ENCODE results near the gene COL19A1. TPM values are rescaled to one million over a fixed set of nuclear protein-coding genes. Genes with fewer than 3 reads are reported as not detected.

Gene COL19A1
- total RNA-seq, 1 donor from 2014 or later = under 0.01 TPM

DNA sequence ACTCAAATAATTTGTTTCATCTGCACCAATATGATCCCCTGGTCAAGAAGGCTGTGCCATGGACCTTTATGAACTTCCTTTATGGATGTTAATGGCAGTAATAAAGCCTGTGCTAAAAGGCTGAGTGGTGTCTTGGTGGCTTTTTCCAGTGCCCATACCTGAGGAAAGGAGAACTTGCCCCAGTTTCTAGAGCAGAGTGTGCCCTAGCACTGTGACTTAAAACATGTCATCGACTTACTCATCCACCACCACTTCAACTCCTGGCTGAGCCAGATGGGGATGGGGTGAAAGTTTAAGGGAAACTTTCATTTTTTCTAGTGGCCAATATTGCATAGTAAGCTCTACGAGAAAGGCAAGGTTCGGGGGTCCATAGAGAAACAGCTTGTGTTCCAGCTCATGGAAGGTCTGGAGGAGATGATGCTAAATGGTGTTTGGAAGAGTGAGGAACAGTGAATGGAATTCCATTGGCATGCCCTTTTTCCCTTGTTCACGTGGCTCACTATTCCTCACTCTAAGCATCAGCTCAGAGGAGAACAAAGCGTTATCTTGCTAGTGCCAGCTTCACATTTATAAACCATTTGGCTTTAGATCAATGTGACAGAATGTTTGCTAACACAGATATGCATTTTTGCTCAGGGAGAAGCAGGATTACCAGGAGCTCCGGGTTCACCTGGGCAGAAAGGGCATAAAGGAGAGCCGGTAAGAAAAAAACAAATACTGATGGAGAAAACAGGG lies 71.2 kb downstream of the COL19A1 start:
- no peak overlapping the region for H3K4me3 ChIP-seq (ENCODE audit: low read depth, low read length)
- TF ChIP-seq, protein P1, sequence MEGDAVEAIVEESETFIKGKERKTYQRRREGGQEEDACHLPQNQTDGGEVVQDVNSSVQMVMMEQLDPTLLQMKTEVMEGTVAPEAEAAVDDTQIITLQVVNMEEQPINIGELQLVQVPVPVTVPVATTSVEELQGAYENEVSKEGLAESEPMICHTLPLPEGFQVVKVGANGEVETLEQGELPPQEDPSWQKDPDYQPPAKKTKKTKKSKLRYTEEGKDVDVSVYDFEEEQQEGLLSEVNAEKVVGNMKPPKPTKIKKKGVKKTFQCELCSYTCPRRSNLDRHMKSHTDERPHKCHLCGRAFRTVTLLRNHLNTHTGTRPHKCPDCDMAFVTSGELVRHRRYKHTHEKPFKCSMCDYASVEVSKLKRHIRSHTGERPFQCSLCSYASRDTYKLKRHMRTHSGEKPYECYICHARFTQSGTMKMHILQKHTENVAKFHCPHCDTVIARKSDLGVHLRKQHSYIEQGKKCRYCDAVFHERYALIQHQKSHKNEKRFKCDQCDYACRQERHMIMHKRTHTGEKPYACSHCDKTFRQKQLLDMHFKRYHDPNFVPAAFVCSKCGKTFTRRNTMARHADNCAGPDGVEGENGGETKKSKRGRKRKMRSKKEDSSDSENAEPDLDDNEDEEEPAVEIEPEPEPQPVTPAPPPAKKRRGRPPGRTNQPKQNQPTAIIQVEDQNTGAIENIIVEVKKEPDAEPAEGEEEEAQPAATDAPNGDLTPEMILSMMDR (conservative IDR thresholded peaks at IDR 0.05; ENCODE audit: low read depth, low read length) = no peak
- DNase-seq (ENCODE audit: low read depth) = no peak

DNA sequence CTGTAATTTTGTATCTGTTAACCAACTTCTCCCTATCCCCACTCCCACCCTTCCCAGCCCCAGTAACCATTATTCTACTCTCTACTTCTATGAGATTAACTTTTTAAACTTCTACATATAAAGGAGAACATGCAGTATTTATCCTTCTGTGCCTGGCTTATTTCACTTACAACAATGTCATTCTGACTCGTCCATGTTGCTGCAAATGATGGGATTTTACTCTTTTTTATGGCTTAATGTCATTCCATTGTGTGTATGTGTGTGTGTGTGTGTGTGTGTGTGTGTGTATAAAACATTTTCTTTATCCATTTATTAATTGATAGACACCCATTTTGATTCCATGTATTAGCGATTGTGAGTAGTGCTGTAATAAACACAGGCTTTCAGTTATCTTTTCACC lies 76.1 kb downstream of the COL19A1 start:
- no peak overlapping the region for H3K4me3 ChIP-seq (ENCODE audit: low read depth, low read length)
- TF ChIP-seq, protein P1 (conservative IDR thresholded peaks at IDR 0.05; ENCODE audit: low read depth, low read length) = no peak
- no peak for DNase-seq (ENCODE audit: low read depth)

DNA sequence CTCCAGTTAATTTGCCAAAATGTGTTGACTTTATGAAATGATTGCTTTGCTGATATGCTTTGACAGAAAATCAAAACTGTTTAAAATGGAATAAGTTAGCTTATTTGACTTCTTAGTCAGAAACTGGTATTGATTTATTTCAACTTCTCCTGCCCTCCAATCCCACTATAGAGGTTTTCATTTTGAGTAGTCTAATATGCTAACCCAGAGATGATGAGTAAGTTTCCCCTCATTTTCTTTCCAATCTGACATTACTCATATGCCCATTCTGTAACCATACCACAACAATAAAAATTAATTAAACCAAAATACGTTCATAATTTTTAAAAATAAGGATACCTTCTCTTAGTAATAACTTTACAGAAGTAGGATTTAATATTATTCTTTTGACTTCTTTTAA lies 78.8 kb downstream of the COL19A1 start:
- no peak overlapping the region for H3K4me3 ChIP-seq (ENCODE audit: low read depth, low read length)
- no peak for DNase-seq (ENCODE audit: low read depth)
- TF ChIP-seq, protein P1 (conservative IDR thresholded peaks at IDR 0.05; ENCODE audit: low read depth, low read length) = no peak

DNA sequence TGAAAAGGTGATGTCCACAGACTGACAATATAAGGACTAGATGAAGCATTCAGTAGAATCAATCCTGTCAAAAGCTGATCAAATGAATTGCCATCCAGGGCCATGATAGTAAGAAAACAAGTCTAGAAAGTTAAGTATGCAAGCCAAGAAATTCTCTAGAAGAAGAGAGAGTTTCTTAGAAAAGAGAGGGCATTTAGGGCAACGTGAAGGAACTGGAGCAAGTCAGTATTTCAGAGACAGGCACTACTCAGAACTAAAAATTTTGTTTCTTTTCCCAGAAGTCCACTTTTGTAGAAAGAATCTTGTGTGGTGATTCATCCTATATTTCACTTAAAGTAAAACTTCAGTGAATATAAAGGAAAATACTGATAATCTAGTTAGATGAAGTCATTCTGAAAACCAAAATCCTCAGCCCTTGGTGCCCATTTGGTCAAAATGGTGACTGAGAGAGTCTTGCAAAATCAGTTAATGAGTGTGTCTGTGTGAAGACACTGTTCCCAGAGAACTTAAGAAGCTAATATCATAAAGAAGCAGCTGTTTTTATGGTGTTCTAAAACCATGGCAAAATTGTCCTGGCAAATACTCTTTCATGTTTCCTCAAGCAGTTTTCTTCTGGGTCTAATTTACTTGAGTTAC lies 82.2 kb downstream of the COL19A1 start:
- H3K4me3 ChIP-seq (ENCODE audit: low read depth, low read length) = no peak overlapping the region
- TF ChIP-seq, protein P1 (conservative IDR thresholded peaks at IDR 0.05; ENCODE audit: low read depth, low read length) = no peak
- no peak for DNase-seq (ENCODE audit: low read depth)

DNA sequence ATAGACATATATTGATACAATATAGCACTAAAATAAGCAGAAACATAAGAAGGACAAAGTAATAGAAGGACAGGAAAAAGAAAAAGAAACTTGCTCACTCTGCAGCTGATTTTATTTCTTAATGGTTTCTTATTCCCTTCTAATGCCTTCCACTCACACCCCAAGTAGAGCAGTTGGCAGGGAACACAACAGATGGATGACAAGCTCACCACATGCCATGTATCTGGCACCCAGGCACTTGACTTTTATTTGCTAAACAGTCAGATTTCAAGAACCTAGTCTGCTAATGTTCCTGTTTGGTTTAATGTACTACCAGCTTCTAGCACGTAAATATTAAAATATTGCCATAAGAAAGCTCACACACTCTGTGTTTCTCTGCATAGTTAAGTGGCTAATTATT lies 87.1 kb downstream of the COL19A1 start:
- DNase-seq (ENCODE audit: low read depth) = no peak
- TF ChIP-seq, protein P1 (conservative IDR thresholded peaks at IDR 0.05; ENCODE audit: low read depth, low read length) = no peak
- no peak overlapping the region for H3K4me3 ChIP-seq (ENCODE audit: low read depth, low read length)

DNA sequence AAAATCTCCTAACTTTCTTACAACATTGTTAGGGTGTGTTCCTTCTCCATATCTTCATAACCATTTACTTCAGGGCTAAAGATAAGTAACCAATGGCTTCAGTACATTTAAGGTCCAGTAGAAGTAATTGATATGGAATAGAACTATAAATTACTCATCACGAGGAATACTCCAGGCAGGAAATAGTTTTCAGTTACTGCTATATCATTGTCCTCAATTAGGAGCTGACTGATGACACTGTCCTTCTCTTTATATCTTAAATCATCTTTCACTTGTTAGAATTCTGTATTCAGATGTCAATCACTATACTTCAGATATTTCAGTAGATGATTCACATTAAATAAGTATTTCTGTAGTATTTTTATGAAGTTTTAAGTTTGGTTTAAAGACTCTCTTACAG lies 88.4 kb downstream of the COL19A1 start:
- DNase-seq (ENCODE audit: low read depth) = no peak

More for the DNA sequence above, 88.4 kb downstream of the COL19A1 start:
- TF ChIP-seq, protein P1 (conservative IDR thresholded peaks at IDR 0.05; ENCODE audit: low read depth, low read length) = no peak
- H3K4me3 ChIP-seq (ENCODE audit: low read depth, low read length) = no peak overlapping the region
